Measurements from ENCODE around the gene UBE2D2. TPM values are rescaled to one million over a fixed set of nuclear protein-coding genes. Genes with fewer than 3 reads are reported as not detected.

Gene UBE2D2
- total and polyA plus RNA-seq, 2 of the 13 experiments (the other 11 are each of a cell fraction or from before 2014, with no cell fraction given) = 79.1 to 109 TPM

DNA sequence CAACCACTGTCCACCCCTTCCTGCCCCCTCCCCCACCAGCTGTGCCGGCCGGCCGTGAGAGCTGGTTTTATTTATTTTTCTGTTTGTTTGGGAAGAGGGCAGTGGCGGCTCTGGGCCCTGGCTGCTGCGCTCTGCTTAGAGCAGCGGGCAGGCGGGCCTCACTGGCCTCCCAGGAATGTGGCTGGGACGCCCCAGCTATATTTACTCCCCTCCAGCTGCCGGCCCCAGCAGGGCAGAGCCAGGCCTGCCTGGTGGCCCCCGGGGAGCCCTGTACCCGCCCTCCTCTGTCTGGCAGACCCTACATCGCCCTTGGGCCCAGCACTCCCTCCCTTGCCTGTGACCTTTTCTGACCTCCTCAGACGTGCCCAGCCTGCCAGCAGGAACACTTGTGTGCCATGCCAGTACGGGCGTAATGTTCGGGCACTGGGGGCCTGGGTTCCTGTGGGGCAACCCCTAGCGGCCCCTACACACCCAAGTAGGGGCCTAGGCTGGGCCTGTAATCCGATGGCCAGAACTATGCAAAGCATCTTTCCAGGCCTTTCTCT lies 94.7 kb downstream of the UBE2D2 start (continued):
- TF ChIP-seq, protein P1, sequence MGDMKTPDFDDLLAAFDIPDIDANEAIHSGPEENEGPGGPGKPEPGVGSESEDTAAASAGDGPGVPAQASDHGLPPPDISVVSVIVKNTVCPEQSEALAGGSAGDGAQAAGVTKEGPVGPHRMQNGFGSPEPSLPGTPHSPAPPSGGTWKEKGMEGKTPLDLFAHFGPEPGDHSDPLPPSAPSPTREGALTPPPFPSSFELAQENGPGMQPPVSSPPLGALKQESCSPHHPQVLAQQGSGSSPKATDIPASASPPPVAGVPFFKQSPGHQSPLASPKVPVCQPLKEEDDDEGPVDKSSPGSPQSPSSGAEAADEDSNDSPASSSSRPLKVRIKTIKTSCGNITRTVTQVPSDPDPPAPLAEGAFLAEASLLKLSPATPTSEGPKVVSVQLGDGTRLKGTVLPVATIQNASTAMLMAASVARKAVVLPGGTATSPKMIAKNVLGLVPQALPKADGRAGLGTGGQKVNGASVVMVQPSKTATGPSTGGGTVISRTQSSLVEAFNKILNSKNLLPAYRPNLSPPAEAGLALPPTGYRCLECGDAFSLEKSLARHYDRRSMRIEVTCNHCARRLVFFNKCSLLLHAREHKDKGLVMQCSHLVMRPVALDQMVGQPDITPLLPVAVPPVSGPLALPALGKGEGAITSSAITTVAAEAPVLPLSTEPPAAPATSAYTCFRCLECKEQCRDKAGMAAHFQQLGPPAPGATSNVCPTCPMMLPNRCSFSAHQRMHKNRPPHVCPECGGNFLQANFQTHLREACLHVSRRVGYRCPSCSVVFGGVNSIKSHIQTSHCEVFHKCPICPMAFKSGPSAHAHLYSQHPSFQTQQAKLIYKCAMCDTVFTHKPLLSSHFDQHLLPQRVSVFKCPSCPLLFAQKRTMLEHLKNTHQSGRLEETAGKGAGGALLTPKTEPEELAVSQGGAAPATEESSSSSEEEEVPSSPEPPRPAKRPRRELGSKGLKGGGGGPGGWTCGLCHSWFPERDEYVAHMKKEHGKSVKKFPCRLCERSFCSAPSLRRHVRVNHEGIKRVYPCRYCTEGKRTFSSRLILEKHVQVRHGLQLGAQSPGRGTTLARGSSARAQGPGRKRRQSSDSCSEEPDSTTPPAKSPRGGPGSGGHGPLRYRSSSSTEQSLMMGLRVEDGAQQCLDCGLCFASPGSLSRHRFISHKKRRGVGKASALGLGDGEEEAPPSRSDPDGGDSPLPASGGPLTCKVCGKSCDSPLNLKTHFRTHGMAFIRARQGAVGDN (CRISPR knock-in tag; IDR thresholded peaks at IDR 0.05) = peak; percentile 76
- TF ChIP-seq, protein P2, sequence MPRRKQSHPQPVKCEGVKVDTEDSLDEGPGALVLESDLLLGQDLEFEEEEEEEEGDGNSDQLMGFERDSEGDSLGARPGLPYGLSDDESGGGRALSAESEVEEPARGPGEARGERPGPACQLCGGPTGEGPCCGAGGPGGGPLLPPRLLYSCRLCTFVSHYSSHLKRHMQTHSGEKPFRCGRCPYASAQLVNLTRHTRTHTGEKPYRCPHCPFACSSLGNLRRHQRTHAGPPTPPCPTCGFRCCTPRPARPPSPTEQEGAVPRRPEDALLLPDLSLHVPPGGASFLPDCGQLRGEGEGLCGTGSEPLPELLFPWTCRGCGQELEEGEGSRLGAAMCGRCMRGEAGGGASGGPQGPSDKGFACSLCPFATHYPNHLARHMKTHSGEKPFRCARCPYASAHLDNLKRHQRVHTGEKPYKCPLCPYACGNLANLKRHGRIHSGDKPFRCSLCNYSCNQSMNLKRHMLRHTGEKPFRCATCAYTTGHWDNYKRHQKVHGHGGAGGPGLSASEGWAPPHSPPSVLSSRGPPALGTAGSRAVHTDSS (CRISPR knock-in tag; conservative IDR thresholded peaks at IDR 0.05) = no peak
- TF ChIP-seq ZNF83 (CRISPR knock-in tag; IDR thresholded peaks at IDR 0.05; ENCODE audit: borderline replicate concordance) = no peak
- no peak for TF ChIP-seq THAP8 (CRISPR knock-in tag; IDR thresholded peaks at IDR 0.05; ENCODE audit: borderline replicate concordance)
- TF ChIP-seq SNAPC2 (CRISPR knock-in tag; IDR thresholded peaks at IDR 0.05) = no peak
- TF ChIP-seq, protein P3, sequence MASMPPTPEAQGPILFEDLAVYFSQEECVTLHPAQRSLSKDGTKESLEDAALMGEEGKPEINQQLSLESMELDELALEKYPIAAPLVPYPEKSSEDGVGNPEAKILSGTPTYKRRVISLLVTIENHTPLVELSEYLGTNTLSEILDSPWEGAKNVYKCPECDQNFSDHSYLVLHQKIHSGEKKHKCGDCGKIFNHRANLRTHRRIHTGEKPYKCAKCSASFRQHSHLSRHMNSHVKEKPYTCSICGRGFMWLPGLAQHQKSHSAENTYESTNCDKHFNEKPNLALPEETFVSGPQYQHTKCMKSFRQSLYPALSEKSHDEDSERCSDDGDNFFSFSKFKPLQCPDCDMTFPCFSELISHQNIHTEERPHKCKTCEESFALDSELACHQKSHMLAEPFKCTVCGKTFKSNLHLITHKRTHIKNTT (CRISPR knock-in tag; IDR thresholded peaks at IDR 0.05) = no peak
- no peak for TF ChIP-seq PAX8 (CRISPR knock-in tag; IDR thresholded peaks at IDR 0.05; ENCODE audit: borderline replicate concordance)
- peak; percentile 75 for TF ChIP-seq PAXIP1 (CRISPR knock-in tag; conservative IDR thresholded peaks at IDR 0.05)
- TF ChIP-seq ZNF746 (CRISPR knock-in tag; IDR thresholded peaks at IDR 0.05) = peak; percentile 60; the same call in 1 of the 2 replicates
- TF ChIP-seq TCF12 (IDR thresholded peaks at IDR 0.05) = no peak
- TF ChIP-seq TCF12 (CRISPR knock-in tag; IDR thresholded peaks at IDR 0.05) = no peak
- no peak for TF ChIP-seq HOXA5 (CRISPR knock-in tag; IDR thresholded peaks at IDR 0.05)
- TF ChIP-seq SMC3 (IDR thresholded peaks at IDR 0.05; ENCODE audit: low read length) = no peak
- TF ChIP-seq CSRNP2 (CRISPR knock-in tag; conservative IDR thresholded peaks at IDR 0.05; ENCODE audit: low read depth) = no peak
- 0 out of 2 replicates have a peak, but pooled peaks have one; percentile 34 for TF ChIP-seq HMG20B (CRISPR knock-in tag; conservative IDR thresholded peaks at IDR 0.05)
- TF ChIP-seq NFKBIZ (CRISPR knock-in tag; IDR thresholded peaks at IDR 0.05) = no peak
- no peak for TF ChIP-seq ZNF333 (CRISPR knock-in tag; IDR thresholded peaks at IDR 0.05; ENCODE audit: borderline replicate concordance)
